ENCODE measurements around the gene MAP3K2.

Gene MAP3K2

GRCh38 chr2:127401757-127402695 is 14.3 kb upstream of the MAP3K2 start:
- Mint-ChIP-seq H3K4me3 (no peak overlapping the region), H3K27ac (no peak overlapping the region), H3K27me3 (no peaks in the 10 kb centered on the region), H3K9me3 (no peaks in the 10 kb centered on the region), H3K36me3 (no peaks in the 10 kb centered on the region), H3K4me1 (peaks cover 6% of the 10 kb centered on the region)

GRCh38 chr2:127400897-127401756 is 13.4 kb upstream of the MAP3K2 start:
- Mint-ChIP-seq H3K4me1 (peaks cover 6% of the 10 kb centered on the region), H3K27me3 (no peaks in the 10 kb centered on the region), H3K4me3 (no peak overlapping the region), H3K27ac (no peak overlapping the region), H3K9me3 (no peaks in the 10 kb centered on the region), H3K36me3 (peaks cover 2% of the 10 kb centered on the region)

- H3K4me1 Mint-ChIP-seq, result peaks cover 6% of the 10 kb centered on the region
- no peak overlapping the region for H3K27ac Mint-ChIP-seq
- no peak overlapping the region for H3K4me3 Mint-ChIP-seq
- H3K36me3 Mint-ChIP-seq, result peaks cover 2% of the 10 kb centered on the region
- H3K27me3 Mint-ChIP-seq, result no peaks in the 10 kb centered on the region
- H3K9me3 Mint-ChIP-seq, result no peaks in the 10 kb centered on the region
Measured at GRCh38 chr2:127400533-127400896, 12.7 kb upstream of the MAP3K2 start.

GRCh38 chr2:127398239-127398590 is 10.4 kb upstream of the MAP3K2 start:
- H3K36me3 Mint-ChIP-seq, result peaks cover 5% of the 10 kb centered on the region
- no peak overlapping the region for H3K4me3 Mint-ChIP-seq
- H3K27me3 Mint-ChIP-seq, result no peaks in the 10 kb centered on the region
- peaks cover 6% of the 10 kb centered on the region for H3K4me1 Mint-ChIP-seq
- no peak overlapping the region for H3K27ac Mint-ChIP-seq
- H3K9me3 Mint-ChIP-seq, result no peaks in the 10 kb centered on the region

GRCh38 chr2:127397568-127398238 is 9.9 kb upstream of the MAP3K2 start:
- Mint-ChIP-seq H3K27me3 (no peaks in the 10 kb centered on the region), H3K4me3 (no peak overlapping the region), H3K4me1 (peaks cover 11% of the 10 kb centered on the region), H3K36me3 (peaks cover 5% of the 10 kb centered on the region), H3K27ac (no peak overlapping the region), H3K9me3 (no peaks in the 10 kb centered on the region)

GRCh38 chr2:127394492-127394891 is 6.7 kb upstream of the MAP3K2 start:
- no peak overlapping the region for H3K27ac Mint-ChIP-seq
- no peaks in the 10 kb centered on the region for H3K9me3 Mint-ChIP-seq
- H3K4me1 Mint-ChIP-seq, result peaks cover 38% of the 10 kb centered on the region
- H3K36me3 Mint-ChIP-seq, result peaks cover 11% of the 10 kb centered on the region
- no peak overlapping the region for H3K4me3 Mint-ChIP-seq
- H3K27me3 Mint-ChIP-seq, result no peaks in the 10 kb centered on the region

GRCh38 chr2:127392828-127393578 is 5.2 kb upstream of the MAP3K2 start:
- H3K4me1 Mint-ChIP-seq, result peaks cover 48% of the 10 kb centered on the region

GRCh38 chr2:127392133-127392827 is 4.5 kb upstream of the MAP3K2 start:
- peaks cover 11% of the 10 kb centered on the region for H3K36me3 Mint-ChIP-seq
- H3K9me3 Mint-ChIP-seq, result no peaks in the 10 kb centered on the region
- peak overlapping the region; percentile 69 for H3K27ac Mint-ChIP-seq
- H3K4me3 Mint-ChIP-seq, result peak overlapping the region; percentile 26
- peaks cover 47% of the 10 kb centered on the region for H3K4me1 Mint-ChIP-seq
- H3K27me3 Mint-ChIP-seq, result no peaks in the 10 kb centered on the region

More at GRCh38 chr2:127392828-127393578, 5.2 kb upstream of the MAP3K2 start:
- H3K4me3 Mint-ChIP-seq, result no peak overlapping the region
- no peaks in the 10 kb centered on the region for H3K27me3 Mint-ChIP-seq
- no peaks in the 10 kb centered on the region for H3K9me3 Mint-ChIP-seq
- H3K27ac Mint-ChIP-seq, result peak overlapping the region; percentile 2
- H3K36me3 Mint-ChIP-seq, result peaks cover 11% of the 10 kb centered on the region

GRCh38 chr2:127389778-127390435 is 2.1 kb upstream of the MAP3K2 start:
- no peaks in the 10 kb centered on the region for H3K9me3 Mint-ChIP-seq
- no peaks in the 10 kb centered on the region for H3K27me3 Mint-ChIP-seq
- peaks cover 68% of the 10 kb centered on the region for H3K4me1 Mint-ChIP-seq
- peak overlapping the region; percentile 26 for H3K4me3 Mint-ChIP-seq
- H3K27ac Mint-ChIP-seq, result peak overlapping the region; percentile 85
- H3K36me3 Mint-ChIP-seq, result peaks cover 9% of the 10 kb centered on the region

GRCh38 chr2:127388423-127389164 is 819 bp upstream of the MAP3K2 start:
- H3K9me3 Mint-ChIP-seq, result no peaks in the 10 kb centered on the region
- H3K27me3 Mint-ChIP-seq, result no peaks in the 10 kb centered on the region
- peak overlapping the region; percentile 91 for H3K4me3 Mint-ChIP-seq
- peaks cover 77% of the 10 kb centered on the region for H3K4me1 Mint-ChIP-seq
- peaks cover 9% of the 10 kb centered on the region for H3K36me3 Mint-ChIP-seq
- peak overlapping the region; percentile 97 for H3K27ac Mint-ChIP-seq

GRCh38 chr2:127386764-127387654 is 766 bp downstream of the MAP3K2 start:
- Mint-ChIP-seq H3K4me1 (peaks cover 76% of the 10 kb centered on the region), H3K36me3 (peaks cover 7% of the 10 kb centered on the region), H3K27ac (peak overlapping the region; percentile 80), H3K4me3 (peak overlapping the region; percentile 89), H3K9me3 (no peaks in the 10 kb centered on the region), H3K27me3 (no peaks in the 10 kb centered on the region)

- Mint-ChIP-seq H3K36me3 (peaks cover 7% of the 10 kb centered on the region), H3K4me1 (peaks cover 79% of the 10 kb centered on the region), H3K9me3 (no peaks in the 10 kb centered on the region), H3K27ac (peak overlapping the region; percentile 53), H3K4me3 (peak overlapping the region; percentile 89), H3K27me3 (no peaks in the 10 kb centered on the region)
Measured at GRCh38 chr2:127386246-127386645, 1.5 kb downstream of the MAP3K2 start.

- Mint-ChIP-seq H3K9me3 (no peaks in the 10 kb centered on the region), H3K27ac (no peak overlapping the region), H3K4me1 (peaks cover 82% of the 10 kb centered on the region), H3K4me3 (peak overlapping the region; percentile 49), H3K36me3 (peaks cover 3% of the 10 kb centered on the region), H3K27me3 (no peaks in the 10 kb centered on the region)
Measured at GRCh38 chr2:127384529-127384928, 3.2 kb downstream of the MAP3K2 start.
